Measurements from ENCODE around the gene PAFAH1B1. TPM values are rescaled to one million over a fixed set of nuclear protein-coding genes. Genes with fewer than 3 reads are reported as not detected.
A peak's percentile ranks its signal among the peaks of the same experiment; 100 is the strongest.
"Not testable (repeated sequence)": the region's sequence is repeated elsewhere in the genome, so short reads cannot be mapped to it uniquely, and the experiment has no call there.

The PAFAH1B1 gene
- total RNA-seq, 2 experiments from 2014 or later: 183 to 186 TPM

DNA sequence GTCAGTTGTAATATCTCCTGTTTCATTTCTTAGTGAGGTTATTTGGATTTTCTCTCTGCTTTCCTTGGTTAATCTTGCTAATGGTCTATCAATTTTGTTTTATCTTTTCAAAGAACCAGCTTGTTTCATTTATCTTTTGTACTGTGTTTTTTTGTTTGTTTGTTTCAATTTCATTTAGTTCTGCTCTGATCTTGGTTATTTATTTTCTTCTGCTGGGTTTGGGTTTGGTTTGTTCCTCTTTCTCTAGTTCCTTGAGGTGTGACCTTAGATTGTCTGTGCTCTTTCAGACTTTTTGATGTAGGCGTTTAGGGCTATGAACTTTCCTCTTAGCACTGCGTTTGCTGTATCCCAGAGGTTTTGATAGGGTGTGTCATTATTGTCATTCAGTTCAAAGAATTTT is 35.5 kb downstream of the PAFAH1B1 start:
- H3K4me3 Mint-ChIP-seq, POLR2A ChIA-PET, CTCF ChIA-PET, DNase-seq, H3K27ac Mint-ChIP-seq, H3K27me3 Mint-ChIP-seq, H3K9me3 Mint-ChIP-seq: not testable (repeated sequence)
- Mint-ChIP-seq H3K36me3 (ENCODE audit: low read depth) (peaks cover 20% of the 10 kb centered on the region), H3K4me1 (peaks cover 64% of the 10 kb centered on the region)

DNA sequence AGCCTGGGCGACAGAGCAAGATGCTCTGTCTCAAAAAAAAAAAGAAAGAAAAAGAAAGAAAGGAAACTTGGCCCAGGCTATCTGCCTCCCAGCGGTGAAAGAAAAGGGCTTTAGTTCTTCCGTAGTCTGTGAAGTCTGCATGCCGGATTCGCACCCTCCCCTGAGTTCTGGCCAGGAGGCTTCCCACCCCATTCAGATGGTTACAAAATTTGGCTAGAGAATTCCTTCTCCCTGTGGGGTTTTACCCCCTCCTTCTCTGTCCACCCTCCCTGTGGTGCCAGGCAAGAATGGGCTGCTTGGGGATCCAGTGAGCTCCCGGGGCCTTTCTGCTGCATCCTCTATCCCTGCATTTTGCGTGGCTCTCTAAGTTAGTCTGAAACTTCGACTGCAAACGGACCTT is 37.8 kb downstream of the PAFAH1B1 start:
- DNase-seq: no peak
- Mint-ChIP-seq H3K36me3 (ENCODE audit: low read depth) (peaks cover 18% of the 10 kb centered on the region), H3K27ac (no peak overlapping the region), H3K9me3 (peaks cover 4% of the 10 kb centered on the region), H3K4me3 (no peak overlapping the region), H3K27me3 (no peaks in the 10 kb centered on the region), H3K4me1 (peaks cover 69% of the 10 kb centered on the region)
- ChIA-PET POLR2A (no interaction called here), CTCF (no interaction called here)

DNA sequence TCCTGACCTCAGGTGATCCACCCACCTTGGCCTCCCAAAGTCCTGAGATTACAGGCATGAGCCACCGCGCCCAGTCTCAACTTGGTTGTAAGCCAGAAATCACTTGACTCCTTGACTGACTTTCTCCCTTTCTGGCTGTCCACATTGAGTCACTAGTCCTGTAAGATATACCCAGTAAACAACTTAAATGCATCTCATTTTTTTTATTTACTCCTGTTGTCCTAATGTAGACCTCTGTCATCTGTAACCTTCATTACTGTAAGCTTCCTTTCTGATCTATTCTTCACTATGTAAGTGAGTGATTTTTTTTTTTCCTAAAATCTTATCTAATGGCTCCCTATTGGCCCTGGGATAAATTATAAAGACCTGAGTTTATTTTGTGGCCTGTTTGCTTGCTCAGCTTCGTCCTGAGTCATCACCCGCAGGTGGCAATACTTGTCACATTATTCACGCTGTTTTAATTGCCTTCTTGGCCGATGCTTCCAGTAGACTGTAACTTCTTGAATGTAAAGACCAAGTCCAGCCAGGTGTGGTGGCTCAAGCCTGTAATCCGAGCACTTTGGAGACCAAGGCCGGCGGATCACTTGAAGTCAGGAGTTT is 41.0 kb downstream of the PAFAH1B1 start:
- no peak for DNase-seq
- no peak overlapping the region for H3K27ac Mint-ChIP-seq

DNA sequence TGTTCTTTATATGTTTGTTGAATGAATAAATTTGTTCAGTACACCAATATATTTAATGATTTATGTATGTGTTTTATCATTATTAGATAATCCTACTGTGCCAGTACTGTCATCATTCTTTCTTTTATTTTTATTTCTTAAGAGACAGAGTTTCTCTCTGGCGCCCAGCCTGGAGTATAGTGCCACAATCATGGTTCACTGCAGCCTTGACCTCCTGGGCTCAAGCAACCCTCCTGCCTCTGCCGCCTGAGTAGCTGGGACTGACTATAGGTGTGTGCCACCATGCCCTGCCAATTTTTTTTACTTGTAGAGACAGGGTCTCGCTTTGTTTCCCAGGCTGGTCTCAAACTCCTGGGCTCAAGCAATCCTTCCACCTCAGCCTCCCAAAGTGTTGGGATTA is 41.8 kb downstream of the PAFAH1B1 start:
- Mint-ChIP-seq H3K4me1 (peaks cover 31% of the 10 kb centered on the region), H3K27ac (no peak overlapping the region), H3K36me3 (ENCODE audit: low read depth) (peaks cover 29% of the 10 kb centered on the region), H3K9me3 (no peaks in the 10 kb centered on the region), H3K27me3 (no peaks in the 10 kb centered on the region), H3K4me3 (no peak overlapping the region)
- DNase-seq: no peak
- CTCF ChIA-PET: no interaction called here
- POLR2A ChIA-PET: no interaction called here

More for the DNA sequence above, 41.0 kb downstream of the PAFAH1B1 start:
- H3K36me3 Mint-ChIP-seq (ENCODE audit: low read depth): peaks cover 25% of the 10 kb centered on the region
- H3K27me3 Mint-ChIP-seq: no peaks in the 10 kb centered on the region
- H3K4me3 Mint-ChIP-seq: no peak overlapping the region
- POLR2A ChIA-PET: interaction anchor here (0.6 kb wide), 1 partner anchor 675 kb away, joined by 4 read pairs; no protein-coding TSS in a partner anchor
- CTCF ChIA-PET: no interaction called here
- H3K9me3 Mint-ChIP-seq: no peaks in the 10 kb centered on the region
- H3K4me1 Mint-ChIP-seq: peaks cover 39% of the 10 kb centered on the region

DNA sequence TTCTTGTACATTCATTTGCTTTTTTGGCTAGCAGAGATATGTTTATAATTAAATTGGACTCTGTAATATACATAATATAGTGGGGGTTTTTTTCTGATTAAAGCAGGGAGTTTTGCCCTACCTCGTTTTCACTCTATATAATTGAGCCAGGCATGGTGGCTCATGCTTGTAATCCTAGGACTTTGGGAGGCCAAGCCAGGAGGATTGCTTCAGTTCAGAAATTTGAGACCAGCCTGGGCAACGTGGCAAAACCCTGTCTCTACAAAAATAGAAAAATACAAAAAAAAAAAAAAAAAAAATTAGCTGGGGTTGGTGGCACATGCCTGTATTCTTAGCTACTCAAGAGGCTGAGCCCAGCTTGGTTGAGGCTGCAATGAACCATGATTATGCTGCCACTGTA is 42.2 kb downstream of the PAFAH1B1 start:
- Mint-ChIP-seq H3K9me3 (no peaks in the 10 kb centered on the region), H3K27ac (peak overlapping the region; percentile 10), H3K4me1 (peaks cover 27% of the 10 kb centered on the region), H3K4me3 (no peak overlapping the region), H3K27me3 (no peaks in the 10 kb centered on the region), H3K36me3 (ENCODE audit: low read depth) (peaks cover 30% of the 10 kb centered on the region)
- DNase-seq: no peak
- ChIA-PET POLR2A (no interaction called here), CTCF (interaction anchor here (0.6 to 0.7 kb wide), 2 partner anchors 32 to 338 kb away, joined by 3 read pairs; no protein-coding TSS in a partner anchor)

DNA sequence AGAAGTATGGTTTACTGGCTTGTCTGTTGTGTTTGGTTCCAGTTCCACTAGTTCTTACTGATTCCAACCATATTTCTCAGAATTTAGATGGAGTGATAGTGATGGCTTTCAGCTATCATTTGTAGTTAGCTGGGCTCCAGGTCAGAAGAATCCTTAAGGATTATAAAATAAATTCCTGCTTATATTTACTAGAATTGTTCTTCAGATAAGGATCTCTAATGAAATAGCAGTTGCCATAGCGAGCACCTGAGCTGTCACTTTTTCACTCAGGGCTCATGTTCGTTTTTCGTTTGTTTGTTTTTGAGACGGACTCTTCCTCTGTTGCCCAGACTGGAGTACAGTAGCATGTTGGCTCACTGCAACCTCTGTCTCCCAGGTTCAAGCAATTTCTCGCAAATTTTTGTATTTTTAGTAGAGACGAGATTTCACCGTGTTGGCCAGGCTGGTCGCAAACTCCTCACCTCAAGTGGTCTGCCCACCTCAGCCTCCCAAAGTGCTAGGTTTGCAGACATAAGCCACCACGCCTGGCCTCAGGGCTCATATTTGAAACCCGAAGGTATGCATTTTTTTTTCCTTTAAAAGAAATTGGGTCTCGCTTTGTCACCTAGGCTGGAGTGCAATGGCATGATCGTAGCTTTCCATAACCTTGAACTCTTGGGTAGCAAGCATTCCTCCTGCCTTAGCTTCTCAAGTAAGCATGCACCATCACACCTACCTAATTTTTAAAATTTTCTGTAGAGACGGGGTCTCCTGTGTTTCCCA is 42.9 kb downstream of the PAFAH1B1 start:
- H3K27me3 Mint-ChIP-seq: no peaks in the 10 kb centered on the region
- H3K27ac Mint-ChIP-seq: peak overlapping the region; percentile 10
- POLR2A ChIA-PET: no interaction called here
- H3K4me1 Mint-ChIP-seq: peaks cover 25% of the 10 kb centered on the region
- DNase-seq: no peak
- H3K36me3 Mint-ChIP-seq (ENCODE audit: low read depth): peaks cover 37% of the 10 kb centered on the region
- H3K4me3 Mint-ChIP-seq: no peak overlapping the region
- CTCF ChIA-PET: interaction anchor here (0.6 to 0.7 kb wide), 2 partner anchors 32 to 338 kb away, joined by 3 read pairs; no protein-coding TSS in a partner anchor
- H3K9me3 Mint-ChIP-seq: no peaks in the 10 kb centered on the region

DNA sequence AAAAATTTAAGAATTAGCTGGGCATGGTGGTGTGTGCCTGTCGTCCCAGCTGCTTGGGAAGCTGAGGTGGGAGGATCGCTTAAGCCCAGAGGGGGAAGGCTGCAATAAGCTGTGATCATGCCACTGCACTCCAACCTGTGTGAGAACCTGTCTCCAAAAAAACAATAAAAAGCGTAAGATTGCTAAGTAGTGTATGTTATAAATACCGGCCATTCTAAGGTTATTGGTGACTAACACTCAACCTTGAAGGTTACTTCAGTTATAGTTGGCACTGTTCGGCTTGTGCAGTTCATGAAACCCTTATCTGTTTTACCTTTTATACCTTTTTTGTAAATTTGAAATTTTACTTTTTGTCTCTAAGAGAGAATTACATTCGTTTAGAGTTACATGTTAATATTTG is 44.0 kb downstream of the PAFAH1B1 start:
- POLR2A ChIA-PET: no interaction called here
- no peaks in the 10 kb centered on the region for H3K9me3 Mint-ChIP-seq
- no peak overlapping the region for H3K4me3 Mint-ChIP-seq
- peaks cover 16% of the 10 kb centered on the region for H3K4me1 Mint-ChIP-seq
- H3K36me3 Mint-ChIP-seq (ENCODE audit: low read depth): peaks cover 47% of the 10 kb centered on the region
- H3K27ac Mint-ChIP-seq: no peak overlapping the region
- no peaks in the 10 kb centered on the region for H3K27me3 Mint-ChIP-seq
- DNase-seq: no peak
- CTCF ChIA-PET: no interaction called here

DNA sequence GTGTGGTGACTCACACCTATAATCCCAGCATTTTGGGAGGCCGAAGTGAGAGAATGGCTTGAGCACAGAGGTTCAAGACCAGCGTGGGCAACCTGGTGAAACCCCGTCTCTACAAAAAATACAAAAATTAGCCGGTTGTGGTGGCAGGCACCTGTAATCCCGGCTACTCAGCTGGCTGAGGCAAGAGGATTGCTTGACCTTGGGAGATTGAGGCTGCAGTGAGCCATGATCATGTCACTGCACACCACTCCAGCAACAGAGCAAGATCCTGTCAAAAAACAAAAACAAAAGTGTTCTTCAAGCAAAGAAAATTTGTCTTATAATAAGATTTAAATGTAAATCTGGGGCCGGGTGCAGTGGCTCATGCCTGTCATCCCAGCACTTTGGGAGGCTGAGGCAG is 51.5 kb downstream of the PAFAH1B1 start:
- peaks cover 57% of the 10 kb centered on the region for H3K36me3 Mint-ChIP-seq (ENCODE audit: low read depth)
- H3K27me3 Mint-ChIP-seq: no peaks in the 10 kb centered on the region
- H3K4me3 Mint-ChIP-seq: no peak overlapping the region
- peaks cover 2% of the 10 kb centered on the region for H3K4me1 Mint-ChIP-seq
- ChIA-PET POLR2A (no interaction called here), CTCF (no interaction called here)
- no peaks in the 10 kb centered on the region for H3K9me3 Mint-ChIP-seq
- no peak for DNase-seq
- no peak overlapping the region for H3K27ac Mint-ChIP-seq

DNA sequence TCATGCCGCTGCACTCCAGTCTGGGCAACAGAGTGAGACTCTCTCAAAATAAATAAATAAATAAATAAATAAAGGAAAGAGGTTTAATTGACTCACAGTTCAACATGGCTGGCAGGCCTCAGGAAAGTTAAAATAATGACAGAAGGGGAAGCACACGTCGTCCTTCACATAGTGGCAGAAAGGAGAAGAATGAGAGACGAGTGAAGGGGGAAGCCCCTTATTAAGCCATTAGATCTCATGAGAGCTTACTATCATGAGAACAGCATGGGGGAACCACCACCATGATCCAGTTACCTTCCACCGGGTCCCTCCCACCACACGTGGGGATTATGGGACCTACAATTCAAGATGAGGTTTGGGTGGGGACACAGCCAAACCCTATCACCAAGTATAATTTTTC is 54.5 kb downstream of the PAFAH1B1 start:
- ChIA-PET CTCF (interaction anchor here (0.7 kb wide), 1 partner anchor 12 kb away, joined by 3 read pairs; no protein-coding TSS in a partner anchor), POLR2A (no interaction called here)
- Mint-ChIP-seq H3K4me1 (peaks cover 4% of the 10 kb centered on the region), H3K4me3 (no peak overlapping the region), H3K27ac (no peak overlapping the region), H3K27me3 (no peaks in the 10 kb centered on the region), H3K9me3 (no peaks in the 10 kb centered on the region), H3K36me3 (ENCODE audit: low read depth) (peaks cover 50% of the 10 kb centered on the region)
- no peak for DNase-seq

DNA sequence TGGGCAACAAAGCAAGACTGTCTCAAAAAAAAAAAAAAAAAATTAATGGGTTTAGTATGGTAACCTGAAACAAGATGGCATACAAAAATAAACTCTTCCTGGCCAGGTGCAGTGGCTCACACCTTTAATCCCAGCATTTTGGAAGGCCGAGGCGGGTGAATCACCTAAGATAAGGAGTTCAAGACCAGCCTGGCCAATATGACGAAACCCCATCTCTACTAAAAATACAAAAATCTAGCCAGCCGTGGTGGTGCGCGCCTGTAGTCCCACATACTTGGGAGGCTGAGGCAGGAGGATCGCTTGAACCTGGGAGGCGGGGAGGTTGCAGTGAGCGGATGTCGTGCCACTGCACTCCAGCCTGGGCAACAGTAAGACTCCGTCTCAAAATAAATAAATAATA is 55.7 kb downstream of the PAFAH1B1 start:
- Mint-ChIP-seq H3K27ac (no peak overlapping the region), H3K36me3 (ENCODE audit: low read depth) (peaks cover 48% of the 10 kb centered on the region), H3K4me3 (no peak overlapping the region), H3K9me3 (no peaks in the 10 kb centered on the region), H3K4me1 (peaks cover 4% of the 10 kb centered on the region), H3K27me3 (no peaks in the 10 kb centered on the region)
- POLR2A ChIA-PET: no interaction called here
- DNase-seq: no peak
- CTCF ChIA-PET: no interaction called here

DNA sequence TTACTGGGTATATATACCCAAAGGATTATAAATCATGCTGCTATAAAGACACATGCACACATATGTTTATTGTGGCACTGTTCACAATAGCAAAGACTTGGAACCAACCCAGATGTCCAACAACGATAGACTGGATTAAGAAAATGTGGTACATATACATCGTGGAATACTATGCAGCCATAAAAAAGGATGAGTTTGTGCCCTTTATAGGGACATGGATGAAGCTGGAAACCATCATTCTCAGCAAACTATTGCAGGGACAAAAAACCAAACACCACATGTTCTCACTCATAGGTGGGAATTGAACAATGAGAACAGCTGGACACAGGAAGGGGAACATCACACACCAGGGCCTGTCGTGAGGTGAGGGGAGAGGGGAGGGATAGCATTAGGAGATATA is 59.5 kb downstream of the PAFAH1B1 start:
- POLR2A ChIA-PET, H3K27me3 Mint-ChIP-seq, H3K4me3 Mint-ChIP-seq, H3K9me3 Mint-ChIP-seq, CTCF ChIA-PET, H3K27ac Mint-ChIP-seq, DNase-seq: not testable (repeated sequence)
- Mint-ChIP-seq H3K36me3 (ENCODE audit: low read depth) (peaks cover 48% of the 10 kb centered on the region), H3K4me1 (peaks cover 11% of the 10 kb centered on the region)

DNA sequence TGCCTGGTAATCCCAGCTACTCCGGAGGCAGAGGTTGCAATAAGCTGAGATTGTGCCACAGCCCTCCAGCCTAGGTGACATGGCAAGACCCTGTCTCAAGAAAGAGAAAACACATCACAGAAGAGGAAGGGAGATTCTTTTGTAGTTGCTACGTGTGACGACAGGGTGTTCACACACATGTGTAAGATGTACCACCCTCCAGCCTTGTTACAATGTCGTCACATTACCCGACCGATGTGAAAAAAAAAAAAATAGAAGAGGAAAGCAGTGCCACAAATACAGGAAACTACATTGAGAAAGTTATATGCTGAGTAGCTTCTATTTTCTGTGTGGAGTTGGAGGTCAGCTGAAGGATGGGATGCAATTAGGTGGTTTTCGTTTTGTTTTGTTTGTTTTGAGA is 62.1 kb downstream of the PAFAH1B1 start:
- Mint-ChIP-seq H3K27me3 (no peaks in the 10 kb centered on the region), H3K9me3 (peaks cover 2% of the 10 kb centered on the region), H3K27ac (no peak overlapping the region), H3K4me1 (peaks cover 21% of the 10 kb centered on the region), H3K4me3 (no peak overlapping the region), H3K36me3 (ENCODE audit: low read depth) (peaks cover 49% of the 10 kb centered on the region)
- ChIA-PET CTCF (no interaction called here), POLR2A (no interaction called here)
- no peak for DNase-seq

DNA sequence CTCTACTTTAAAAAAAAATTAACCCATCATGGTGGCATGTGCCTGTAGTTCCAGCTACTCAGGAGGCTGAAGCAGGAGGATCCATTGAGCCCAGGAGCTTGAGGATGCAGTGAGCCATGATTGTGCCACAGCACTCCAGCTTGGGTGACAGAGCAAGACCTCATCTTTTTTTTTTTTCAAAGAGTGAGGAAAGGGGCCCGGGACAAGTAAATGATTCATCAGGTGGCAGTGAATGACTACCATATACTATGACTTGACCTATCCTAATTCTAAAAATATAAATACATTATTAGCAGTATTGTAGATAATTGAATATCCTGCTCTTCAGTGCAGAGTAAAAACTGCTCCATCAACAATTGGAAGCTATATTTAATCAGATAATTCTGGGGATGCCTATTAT is 62.8 kb downstream of the PAFAH1B1 start:
- H3K9me3 Mint-ChIP-seq: peaks cover 3% of the 10 kb centered on the region
- CTCF ChIA-PET: no interaction called here

DNA sequence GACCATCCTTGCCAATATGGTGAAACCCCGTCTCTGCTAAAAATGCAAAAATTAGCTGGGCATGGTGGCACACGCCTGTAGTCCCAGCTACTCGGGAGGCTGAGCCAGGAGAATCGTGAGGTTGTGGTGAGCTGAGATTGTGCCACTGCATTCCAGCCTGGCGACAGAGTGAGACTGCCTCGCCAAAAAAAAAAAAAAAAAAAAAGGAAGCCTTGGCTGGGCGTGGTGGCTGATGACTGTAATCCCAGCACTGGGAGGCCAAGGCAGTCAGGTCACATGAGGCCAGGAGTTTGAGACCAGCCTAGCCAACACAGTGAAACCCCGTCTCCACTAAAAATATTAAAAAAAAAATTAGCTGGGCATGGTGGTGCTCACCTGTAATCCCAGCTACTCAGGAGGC is 65.9 kb downstream of the PAFAH1B1 start:
- H3K4me3 Mint-ChIP-seq, DNase-seq, H3K9me3 Mint-ChIP-seq, H3K27ac Mint-ChIP-seq, H3K27me3 Mint-ChIP-seq, CTCF ChIA-PET: not testable (repeated sequence)
- Mint-ChIP-seq H3K4me1 (peaks cover 29% of the 10 kb centered on the region), H3K36me3 (ENCODE audit: low read depth) (peaks cover 39% of the 10 kb centered on the region)
- POLR2A ChIA-PET: interaction anchor here (0.5 kb wide), 1 partner anchor 87 kb away, joined by 3 read pairs; no protein-coding TSS in a partner anchor

More for the DNA sequence above, 62.8 kb downstream of the PAFAH1B1 start:
- DNase-seq: no peak
- Mint-ChIP-seq H3K36me3 (ENCODE audit: low read depth) (peaks cover 50% of the 10 kb centered on the region), H3K27ac (no peak overlapping the region), H3K4me1 (peaks cover 26% of the 10 kb centered on the region), H3K27me3 (no peaks in the 10 kb centered on the region), H3K4me3 (no peak overlapping the region)
- POLR2A ChIA-PET: no interaction called here
